ENCODE data around the gene VWA3B.
"Not testable (repeated sequence)": the region's sequence is repeated elsewhere in the genome, so short reads cannot be mapped to it uniquely, and the experiment has no call there.

Gene VWA3B

GRCh38 chr2:98134172-98135005 is 47.4 kb downstream of the VWA3B start:
- peak; percentile 27 to 60 (median 31) for DNase-seq (ENCODE audit: low read depth in 3 of 3)

GRCh38 chr2:98137196-98137595 is 50.2 kb downstream of the VWA3B start:
- no peak for DNase-seq (ENCODE audit: low read depth in 3 of 3)

- DNase-seq (ENCODE audit: low read depth in 3 of 3), result not testable (repeated sequence)
Measured at GRCh38 chr2:98138978-98139377, 52.0 kb downstream of the VWA3B start.

DNA sequence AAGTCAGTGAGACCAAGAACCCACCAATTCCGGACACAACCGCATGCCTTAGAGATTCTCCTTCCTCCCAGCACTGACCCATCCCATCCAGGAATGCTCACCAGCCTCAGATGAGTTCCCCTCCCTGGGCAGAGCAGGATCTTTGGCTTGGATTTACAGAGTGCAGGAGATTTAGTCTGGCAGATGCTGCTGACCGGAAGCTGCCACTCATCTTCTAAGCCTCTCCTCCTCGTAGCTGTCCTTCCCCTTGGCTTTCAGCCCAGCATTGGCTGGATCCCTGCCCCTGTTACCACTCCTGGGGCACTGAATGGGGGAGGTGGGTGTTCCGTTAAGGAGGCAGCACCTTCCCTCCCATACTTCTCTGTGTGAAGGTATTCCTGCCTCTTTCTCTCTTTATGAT is 53.2 kb downstream of the VWA3B start:
- DNase-seq (ENCODE audit: low read depth in 3 of 3), result no peak

DNA sequence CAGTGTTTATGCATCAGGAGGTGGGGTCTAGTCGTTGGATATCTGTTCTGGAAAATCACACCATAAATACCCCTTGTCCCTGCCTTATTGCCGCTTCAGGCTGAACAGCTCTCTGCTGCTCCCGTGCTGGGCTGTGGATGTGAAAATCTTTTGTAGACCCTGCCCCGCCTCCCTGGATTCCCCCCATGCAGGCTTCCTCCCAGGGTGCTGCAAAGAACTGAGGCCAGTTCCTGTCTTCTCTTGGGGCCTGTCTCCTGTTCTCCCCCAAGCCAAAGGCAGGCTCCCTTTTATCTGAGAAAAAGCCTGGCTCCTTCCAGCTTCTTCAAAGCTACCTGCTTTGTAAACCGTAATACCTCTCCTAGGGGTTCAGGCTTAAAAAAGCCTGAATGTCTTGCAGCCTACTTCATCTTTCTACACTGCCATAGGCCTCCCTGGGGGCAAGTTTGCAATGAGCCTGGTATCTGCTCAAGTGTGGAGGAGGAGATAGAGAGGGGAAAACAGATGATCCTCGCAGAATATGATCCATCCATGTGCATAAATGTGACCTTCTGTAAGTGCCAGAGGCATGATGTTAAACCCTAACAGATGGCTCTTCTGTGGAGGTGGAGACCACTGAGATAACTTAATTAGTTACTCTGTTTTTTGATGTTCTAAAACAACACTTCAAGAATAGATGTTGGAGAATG is 55.3 kb downstream of the VWA3B start:
- DNase-seq (ENCODE audit: low read depth in 3 of 3), result no peak

- no peak for DNase-seq (ENCODE audit: low read depth in 3 of 3)
Measured at GRCh38 chr2:98145070-98145469, 58.1 kb downstream of the VWA3B start.

DNA sequence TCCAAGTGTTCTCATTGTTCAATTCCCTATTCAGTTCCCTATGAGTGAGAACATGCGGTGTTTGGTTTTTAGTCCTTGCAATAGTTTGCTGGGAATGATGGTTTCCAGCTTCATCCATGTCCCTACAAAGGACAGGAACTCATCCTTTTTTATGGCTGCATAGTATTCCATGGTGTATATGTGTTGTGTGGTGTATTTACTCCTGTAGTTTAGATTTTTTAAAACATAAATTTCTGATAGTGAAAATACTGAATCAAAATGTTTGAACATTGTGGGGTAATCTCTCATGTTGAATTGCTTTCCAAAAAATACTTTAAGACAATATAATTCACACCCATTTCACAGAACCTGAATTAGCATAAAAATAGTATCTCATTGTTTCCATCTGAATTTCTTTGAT is 60.9 kb downstream of the VWA3B start:
- DNase-seq (ENCODE audit: low read depth in 3 of 3), result not testable (repeated sequence)

DNA sequence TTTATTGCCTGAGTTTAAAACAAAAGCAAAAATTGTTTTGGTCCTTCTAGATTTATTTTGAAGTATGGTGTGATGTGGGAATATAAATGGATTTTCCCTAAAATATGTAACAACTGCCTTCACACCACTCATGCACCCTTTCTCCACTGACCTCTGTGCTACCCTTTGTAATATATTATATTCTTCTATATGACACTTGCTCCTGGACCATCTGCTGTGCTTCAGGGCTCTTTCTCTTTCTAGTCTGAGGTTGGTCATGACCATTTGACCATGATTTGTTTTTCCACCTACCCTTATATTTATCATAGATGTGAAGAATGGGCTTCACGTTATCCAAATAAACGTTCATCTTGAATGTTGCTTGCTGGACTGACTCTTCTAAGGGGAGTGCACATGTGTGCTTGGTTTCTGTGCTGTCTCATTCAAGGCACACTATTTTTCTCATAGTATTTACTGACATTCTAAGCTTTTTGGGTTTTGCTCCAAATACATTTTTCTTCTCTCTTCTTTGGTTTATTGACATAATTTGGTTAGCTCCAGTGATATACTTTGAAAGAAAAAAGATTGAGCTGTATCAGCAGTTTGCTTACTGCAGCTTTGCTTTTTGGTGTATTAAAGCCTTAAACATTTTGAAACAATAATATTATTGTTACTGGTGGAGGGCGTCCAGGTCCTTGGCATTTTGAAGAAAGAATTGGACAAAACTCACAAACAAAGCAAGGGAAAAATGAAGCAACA is 61.8 kb downstream of the VWA3B start:
- no peak for DNase-seq (ENCODE audit: low read depth in 3 of 3)

DNA sequence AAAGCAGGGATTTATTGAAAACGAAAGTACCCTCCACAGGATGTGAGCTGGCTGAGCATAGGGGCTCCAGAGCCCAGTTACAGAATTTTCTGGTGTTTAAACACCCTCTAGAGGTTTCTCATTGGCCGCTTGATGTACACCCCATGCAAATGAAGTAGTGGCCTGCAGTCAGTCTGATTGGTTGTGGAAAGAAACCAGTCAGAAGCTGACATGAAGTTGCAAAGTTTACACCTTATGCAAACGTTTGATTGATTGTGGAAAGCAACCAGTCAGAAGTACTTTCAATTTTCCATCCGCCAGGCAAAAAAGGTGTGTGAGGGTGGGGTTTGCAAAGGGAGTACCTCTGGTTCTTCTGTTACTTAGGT is 62.3 kb downstream of the VWA3B start:
- DNase-seq (ENCODE audit: low read depth in 3 of 3), result no peak

GRCh38 chr2:98153481-98153880 is 66.5 kb downstream of the VWA3B start:
- DNase-seq (ENCODE audit: low read depth in 3 of 3), result no peak

DNA sequence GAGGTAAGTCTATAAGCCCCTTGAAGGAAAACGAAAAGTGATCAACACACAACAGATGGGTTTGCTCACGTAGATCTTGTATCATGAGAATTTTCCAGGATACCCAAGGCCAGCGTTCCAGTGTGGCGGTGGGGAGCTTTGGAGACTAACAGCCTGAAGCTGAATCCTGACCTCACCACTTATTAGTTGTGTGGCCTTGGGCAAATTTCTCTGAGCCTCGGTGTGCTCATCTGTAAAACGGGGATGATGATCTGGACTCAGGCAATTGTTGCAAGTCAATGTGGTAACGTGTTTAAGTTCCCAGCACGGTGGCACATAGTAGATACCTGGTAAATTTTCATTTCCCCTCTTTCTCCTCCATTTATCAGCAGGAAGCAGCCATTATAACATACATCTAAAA is 68.3 kb downstream of the VWA3B start:
- no peak for DNase-seq (ENCODE audit: low read depth in 3 of 3)

DNA sequence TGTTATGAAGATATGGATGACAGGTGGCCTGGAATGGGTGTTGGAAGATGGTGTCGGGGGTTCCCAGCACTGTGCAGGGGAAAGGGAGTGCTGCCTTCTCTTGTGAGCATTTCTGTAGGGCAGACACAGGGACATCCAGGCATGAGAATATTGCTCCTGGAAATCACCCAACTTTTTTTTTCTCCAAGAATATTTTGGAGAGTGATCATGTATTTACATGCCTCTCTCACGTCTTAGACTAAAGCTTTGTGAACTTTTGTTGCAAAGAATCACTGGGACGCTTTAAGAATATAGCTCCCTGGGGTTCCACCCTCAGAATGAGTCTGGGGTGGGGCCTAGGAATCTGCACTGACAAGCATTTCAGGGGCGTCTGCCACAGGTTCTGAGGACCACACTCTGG is 68.7 kb downstream of the VWA3B start:
- DNase-seq (ENCODE audit: low read depth in 3 of 3), result no peak

DNA sequence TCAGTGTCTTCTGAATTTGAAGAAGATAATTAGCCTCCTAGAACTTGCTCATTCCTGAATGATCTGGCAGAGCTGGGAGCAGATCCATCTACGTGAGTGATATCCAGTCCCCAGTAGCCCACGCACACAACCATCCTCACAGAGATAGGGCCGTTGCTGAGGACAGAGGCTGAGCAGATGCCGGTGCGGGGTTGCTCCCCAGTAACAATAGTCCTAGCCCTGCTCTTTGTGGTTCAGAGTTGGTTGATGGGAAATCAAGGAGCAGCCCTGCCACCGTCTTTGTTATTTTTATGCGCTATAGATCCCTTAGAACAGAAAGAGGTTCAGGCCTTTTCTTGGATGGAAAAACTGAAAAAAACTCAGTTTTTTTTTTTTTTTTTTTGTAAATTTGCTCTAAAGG is 69.3 kb downstream of the VWA3B start:
- no peak for DNase-seq (ENCODE audit: low read depth in 3 of 3)

DNA sequence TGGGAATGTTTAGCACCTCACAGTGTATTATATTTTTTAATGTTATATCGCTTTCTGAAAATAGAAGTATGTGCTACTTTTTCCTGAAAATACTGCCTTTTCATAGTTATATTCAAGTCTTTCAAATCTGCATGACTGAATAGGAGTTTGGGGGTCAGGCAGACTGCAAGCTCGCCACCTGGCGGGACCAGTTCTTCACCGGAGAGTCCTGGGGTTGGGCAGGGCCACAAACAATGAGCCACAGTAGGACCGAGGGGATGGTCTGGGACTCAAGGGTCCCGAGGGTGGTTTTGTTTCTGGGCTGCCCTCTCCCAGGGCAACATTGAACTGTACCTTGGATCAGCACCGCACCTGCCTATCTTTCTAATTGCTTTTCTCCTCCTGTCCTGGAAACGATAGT is 70.6 kb downstream of the VWA3B start:
- no peak for DNase-seq (ENCODE audit: low read depth in 3 of 3)

DNA sequence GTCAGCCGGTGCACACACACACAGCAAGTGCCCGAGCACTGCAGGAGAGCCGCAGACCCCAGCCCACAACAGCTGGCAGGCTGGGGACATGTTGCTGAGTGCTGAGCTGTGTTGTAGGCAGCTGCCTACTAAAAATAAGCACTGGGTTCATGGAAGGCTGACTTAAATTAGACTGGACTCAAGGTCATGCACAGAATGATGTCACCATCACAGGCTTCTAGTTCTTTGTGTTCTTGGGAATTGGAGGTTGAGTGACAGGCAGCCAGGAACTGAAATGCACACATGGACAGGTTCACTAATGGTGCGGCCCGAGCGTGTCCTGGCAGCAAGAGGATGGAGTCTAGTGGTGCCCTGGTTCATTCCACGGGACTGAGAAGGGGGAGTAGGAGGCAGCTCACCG is 71.3 kb downstream of the VWA3B start:
- no peak for DNase-seq (ENCODE audit: low read depth in 3 of 3)

GRCh38 chr2:98160554-98160953 is 73.6 kb downstream of the VWA3B start:
- DNase-seq (ENCODE audit: low read depth in 3 of 3), result no peak

DNA sequence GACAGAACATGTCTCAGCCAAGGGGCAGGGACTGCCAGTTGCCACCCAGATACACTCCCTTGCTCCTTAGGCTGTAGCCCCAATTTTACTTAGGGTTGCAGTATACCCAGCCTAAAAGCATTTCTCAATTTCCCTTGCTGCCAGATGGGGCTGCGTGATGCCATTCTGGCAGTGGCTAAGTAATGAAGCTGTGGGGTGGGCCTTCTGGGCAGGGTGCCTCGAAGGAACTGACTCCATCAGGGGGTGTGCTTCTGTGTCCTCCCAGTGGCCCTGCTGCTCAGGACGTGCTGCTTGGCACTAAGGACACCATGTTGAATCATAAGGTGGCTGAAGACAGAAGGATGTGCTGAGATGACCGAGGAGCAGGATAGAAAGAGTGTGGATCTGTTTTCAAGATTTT is 74.2 kb downstream of the VWA3B start:
- no peak for DNase-seq (ENCODE audit: low read depth in 3 of 3)

GRCh38 chr2:98164256-98164655 is 77.3 kb downstream of the VWA3B start:
- no peak for DNase-seq (ENCODE audit: low read depth in 3 of 3)

DNA sequence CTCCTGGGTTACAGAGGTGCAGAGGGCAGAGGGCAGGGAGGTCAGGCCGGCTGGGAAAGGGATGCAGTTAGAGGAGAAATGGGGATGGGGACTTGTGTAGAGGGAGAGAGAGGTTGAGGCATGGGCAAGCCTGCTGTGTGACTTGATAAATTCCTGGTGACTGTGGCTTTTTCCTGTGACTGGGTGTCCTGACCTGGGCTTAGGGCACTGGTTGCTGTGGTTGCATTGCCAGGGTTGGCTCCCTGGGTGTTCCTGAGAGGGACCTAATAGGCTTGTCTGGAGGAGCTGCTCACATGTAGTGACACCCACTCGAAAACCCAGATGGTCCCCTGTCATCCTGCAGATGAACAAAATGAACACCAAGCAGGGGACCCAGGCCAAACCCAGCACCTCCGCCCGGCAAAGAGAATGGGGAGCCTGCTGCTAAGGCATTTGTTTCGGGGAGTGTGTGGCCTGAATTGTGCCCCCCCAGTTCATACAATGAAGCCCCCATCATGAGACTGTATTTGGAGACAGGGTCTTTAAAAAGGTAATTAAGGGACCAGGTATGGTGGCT is 78.6 kb downstream of the VWA3B start:
- no peak for DNase-seq (ENCODE audit: low read depth in 3 of 3)

DNA sequence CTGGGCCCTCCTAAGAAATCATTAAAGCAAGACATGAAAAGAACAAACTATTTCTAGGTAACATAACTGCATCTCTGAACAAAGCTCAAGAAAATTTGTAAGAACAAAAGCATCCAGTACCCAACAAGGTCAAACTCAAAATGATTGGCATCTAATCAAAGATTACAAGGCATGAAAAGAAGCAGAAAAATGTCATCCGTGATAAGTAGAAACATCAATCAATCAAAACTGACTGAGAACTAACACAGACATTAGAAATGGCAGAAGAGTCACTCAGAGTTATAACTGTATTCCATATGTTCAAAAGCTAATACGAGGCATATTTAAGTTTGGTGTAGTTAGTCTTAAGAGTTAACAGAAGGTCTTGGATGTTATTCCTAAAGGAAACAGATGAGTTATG is 80.9 kb downstream of the VWA3B start:
- DNase-seq (ENCODE audit: low read depth in 3 of 3), result no peak

GRCh38 chr2:98170076-98170475 is 83.1 kb downstream of the VWA3B start:
- no peak for DNase-seq (ENCODE audit: low read depth in 3 of 3)

DNA sequence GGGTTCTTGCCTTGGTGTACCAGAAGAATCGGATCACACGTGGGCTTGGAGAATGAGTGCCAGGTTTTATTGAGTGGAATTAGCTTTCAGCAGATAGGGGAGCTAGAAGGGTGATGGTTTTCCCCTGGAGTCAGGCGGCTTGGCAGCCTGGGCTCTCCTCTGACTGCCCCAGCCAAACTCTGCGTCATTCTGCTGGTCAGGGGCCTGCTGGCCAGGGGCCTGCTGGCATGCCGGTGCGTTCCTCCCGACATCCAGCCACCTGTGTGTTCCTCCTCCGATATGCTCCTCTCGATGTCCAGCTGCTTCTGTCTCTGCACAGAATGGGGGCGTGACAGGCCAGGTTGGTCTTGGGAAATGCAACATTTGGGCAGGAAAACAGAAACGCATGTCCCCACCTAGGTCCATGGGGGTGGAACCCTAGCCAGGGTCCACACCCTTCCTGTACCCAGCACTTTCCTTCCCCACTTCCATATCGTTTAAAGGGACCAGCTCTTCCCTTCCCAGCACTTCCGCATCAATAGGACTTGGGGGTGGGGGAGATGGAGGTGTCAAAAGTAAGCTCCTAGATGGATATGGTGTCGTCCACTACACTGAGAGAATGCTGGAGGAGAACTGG is 85.3 kb downstream of the VWA3B start:
- no peak for DNase-seq (ENCODE audit: low read depth in 3 of 3)
